ENCODE data around the gene NQO1. TPM values are rescaled to one million over a fixed set of nuclear protein-coding genes. Genes with fewer than 3 reads are reported as not detected.

The NQO1 gene
- total and polyA plus RNA-seq, 2 of the 13 experiments (the other 11 are each of a cell fraction or from before 2014, with no cell fraction given), result 464 to 1,060 TPM

DNA sequence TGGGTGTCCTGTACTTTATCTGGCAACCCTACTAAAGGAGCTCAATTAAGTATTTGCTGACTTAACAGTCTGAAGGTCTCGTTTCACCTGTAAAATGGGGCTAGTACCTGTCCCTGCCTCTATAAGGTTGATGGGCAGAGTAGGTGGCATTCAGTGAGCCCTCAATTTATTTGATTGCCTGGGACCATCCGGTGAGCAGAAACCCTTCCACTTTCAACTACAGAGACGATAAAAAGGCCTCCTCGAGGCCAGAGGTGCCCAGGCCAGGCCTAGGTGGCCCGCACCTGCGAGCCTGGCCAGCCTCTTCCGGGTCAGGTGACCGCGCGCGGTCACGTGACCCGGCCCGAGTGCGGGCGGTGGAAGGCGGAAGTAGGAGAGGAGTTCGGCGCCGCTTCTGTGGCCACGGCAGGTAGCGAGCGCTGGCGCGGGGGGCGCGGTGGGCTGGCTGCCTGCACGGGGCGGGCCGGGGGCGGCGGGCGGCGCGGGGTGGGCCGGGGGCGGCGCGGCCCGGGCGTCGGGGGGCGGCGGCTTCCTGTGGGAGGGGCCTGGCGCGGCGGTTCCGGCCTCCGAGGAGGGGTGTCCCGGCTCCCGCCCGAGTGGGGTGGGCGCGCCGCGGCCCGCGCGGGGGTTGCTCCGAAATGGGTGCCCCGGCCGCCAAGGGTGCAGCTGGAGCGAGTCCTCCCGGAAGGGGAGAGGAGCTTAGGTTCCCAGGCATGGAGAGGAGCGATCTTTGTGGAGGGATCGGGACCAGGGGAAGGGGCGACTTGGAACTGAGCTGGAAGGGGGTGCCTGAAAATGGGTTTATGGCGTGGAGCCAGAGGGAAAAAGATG, 35.8 kb upstream of the NQO1 start, which contains the start of gene WWP2 (continued):
- TF ChIP-seq ZNF773 (CRISPR knock-in tag; IDR thresholded peaks at IDR 0.05; ENCODE audit: borderline replicate concordance), result 0 out of 2 replicates have a peak, but pooled peaks have one; percentile 20
- no peak; the same call in 1 of the 2 replicates for TF ChIP-seq GFI1 (CRISPR knock-in tag; IDR thresholded peaks at IDR 0.05; ENCODE audit: borderline replicate concordance)
- peak; percentile 72 for TF ChIP-seq ZC3H13 (CRISPR knock-in tag; IDR thresholded peaks at IDR 0.05)
- TF ChIP-seq ZNF432 (CRISPR knock-in tag; IDR thresholded peaks at IDR 0.05; ENCODE audit: borderline replicate concordance), result no peak
- TF ChIP-seq, protein P1, sequence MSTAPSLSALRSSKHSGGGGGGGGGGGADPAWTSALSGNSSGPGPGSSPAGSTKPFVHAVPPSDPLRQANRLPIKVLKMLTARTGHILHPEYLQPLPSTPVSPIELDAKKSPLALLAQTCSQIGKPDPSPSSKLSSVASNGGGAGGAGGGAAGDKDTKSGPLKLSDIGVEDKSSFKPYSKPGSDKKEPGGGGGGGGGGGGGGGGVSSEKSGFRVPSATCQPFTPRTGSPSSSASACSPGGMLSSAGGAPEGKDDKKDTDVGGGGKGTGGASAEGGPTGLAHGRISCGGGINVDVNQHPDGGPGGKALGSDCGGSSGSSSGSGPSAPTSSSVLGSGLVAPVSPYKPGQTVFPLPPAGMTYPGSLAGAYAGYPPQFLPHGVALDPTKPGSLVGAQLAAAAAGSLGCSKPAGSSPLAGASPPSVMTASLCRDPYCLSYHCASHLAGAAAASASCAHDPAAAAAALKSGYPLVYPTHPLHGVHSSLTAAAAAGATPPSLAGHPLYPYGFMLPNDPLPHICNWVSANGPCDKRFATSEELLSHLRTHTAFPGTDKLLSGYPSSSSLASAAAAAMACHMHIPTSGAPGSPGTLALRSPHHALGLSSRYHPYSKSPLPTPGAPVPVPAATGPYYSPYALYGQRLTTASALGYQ (CRISPR knock-in tag; IDR thresholded peaks at IDR 0.05), result peak; percentile 45; the same call in 1 of the 2 replicates
- no peak for TF ChIP-seq PPARG (CRISPR knock-in tag; conservative IDR thresholded peaks at IDR 0.05)
- TF ChIP-seq ZNF772 (CRISPR knock-in tag; IDR thresholded peaks at IDR 0.05), result peak; percentile 74; the same call in 1 of the 2 replicates
- TF ChIP-seq, protein P2, sequence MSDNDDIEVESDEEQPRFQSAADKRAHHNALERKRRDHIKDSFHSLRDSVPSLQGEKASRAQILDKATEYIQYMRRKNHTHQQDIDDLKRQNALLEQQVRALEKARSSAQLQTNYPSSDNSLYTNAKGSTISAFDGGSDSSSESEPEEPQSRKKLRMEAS (IDR thresholded peaks at IDR 0.05), result peak; percentile 92
- TF ChIP-seq, protein P3, sequence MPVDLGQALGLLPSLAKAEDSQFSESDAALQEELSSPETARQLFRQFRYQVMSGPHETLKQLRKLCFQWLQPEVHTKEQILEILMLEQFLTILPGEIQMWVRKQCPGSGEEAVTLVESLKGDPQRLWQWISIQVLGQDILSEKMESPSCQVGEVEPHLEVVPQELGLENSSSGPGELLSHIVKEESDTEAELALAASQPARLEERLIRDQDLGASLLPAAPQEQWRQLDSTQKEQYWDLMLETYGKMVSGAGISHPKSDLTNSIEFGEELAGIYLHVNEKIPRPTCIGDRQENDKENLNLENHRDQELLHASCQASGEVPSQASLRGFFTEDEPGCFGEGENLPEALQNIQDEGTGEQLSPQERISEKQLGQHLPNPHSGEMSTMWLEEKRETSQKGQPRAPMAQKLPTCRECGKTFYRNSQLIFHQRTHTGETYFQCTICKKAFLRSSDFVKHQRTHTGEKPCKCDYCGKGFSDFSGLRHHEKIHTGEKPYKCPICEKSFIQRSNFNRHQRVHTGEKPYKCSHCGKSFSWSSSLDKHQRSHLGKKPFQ (CRISPR knock-in tag; IDR thresholded peaks at IDR 0.05; ENCODE audit: insufficient replicate concordance), result no peak
- no peak for TF ChIP-seq WIZ (CRISPR knock-in tag; IDR thresholded peaks at IDR 0.05)
- no peak for TF ChIP-seq IKZF1 (IDR thresholded peaks at IDR 0.05)
- TF ChIP-seq, protein P4, sequence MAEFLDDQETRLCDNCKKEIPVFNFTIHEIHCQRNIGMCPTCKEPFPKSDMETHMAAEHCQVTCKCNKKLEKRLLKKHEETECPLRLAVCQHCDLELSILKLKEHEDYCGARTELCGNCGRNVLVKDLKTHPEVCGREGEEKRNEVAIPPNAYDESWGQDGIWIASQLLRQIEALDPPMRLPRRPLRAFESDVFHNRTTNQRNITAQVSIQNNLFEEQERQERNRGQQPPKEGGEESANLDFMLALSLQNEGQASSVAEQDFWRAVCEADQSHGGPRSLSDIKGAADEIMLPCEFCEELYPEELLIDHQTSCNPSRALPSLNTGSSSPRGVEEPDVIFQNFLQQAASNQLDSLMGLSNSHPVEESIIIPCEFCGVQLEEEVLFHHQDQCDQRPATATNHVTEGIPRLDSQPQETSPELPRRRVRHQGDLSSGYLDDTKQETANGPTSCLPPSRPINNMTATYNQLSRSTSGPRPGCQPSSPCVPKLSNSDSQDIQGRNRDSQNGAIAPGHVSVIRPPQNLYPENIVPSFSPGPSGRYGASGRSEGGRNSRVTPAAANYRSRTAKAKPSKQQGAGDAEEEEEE (CRISPR knock-in tag; IDR thresholded peaks at IDR 0.05; ENCODE audit: borderline replicate concordance), result no peak
- TF ChIP-seq RORA (CRISPR knock-in tag; IDR thresholded peaks at IDR 0.05), result no peak
- peak; percentile 89 for TF ChIP-seq THAP11 (CRISPR knock-in tag; IDR thresholded peaks at IDR 0.05)
- TF ChIP-seq NR1H2 (CRISPR knock-in tag; IDR thresholded peaks at IDR 0.05; ENCODE audit: borderline replicate concordance, low read depth), result no peak
- no peak for TF ChIP-seq FOXP1 (IDR thresholded peaks at IDR 0.05)
- no peak for TF ChIP-seq FOXP1 (CRISPR knock-in tag; IDR thresholded peaks at IDR 0.05)
- TF ChIP-seq, protein P5, sequence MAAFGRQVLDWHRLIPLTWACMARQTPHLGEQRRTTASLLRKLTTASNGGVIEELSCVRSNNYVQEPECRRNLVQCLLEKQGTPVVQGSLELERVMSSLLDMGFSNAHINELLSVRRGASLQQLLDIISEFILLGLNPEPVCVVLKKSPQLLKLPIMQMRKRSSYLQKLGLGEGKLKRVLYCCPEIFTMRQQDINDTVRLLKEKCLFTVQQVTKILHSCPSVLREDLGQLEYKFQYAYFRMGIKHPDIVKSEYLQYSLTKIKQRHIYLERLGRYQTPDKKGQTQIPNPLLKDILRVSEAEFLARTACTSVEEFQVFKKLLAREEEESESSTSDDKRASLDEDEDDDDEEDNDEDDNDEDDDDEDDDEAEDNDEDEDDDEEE (CRISPR knock-in tag; IDR thresholded peaks at IDR 0.05), result no peak; the same call in 1 of the 2 replicates
- TF ChIP-seq ZBTB20 (CRISPR knock-in tag; IDR thresholded peaks at IDR 0.05; ENCODE audit: borderline replicate concordance, low read depth), result peak; percentile 37; the same call in 1 of the 2 replicates
- peak; percentile 84 for TF ChIP-seq KMT2A (CRISPR knock-in tag; IDR thresholded peaks at IDR 0.05)
- TF ChIP-seq, protein P6, sequence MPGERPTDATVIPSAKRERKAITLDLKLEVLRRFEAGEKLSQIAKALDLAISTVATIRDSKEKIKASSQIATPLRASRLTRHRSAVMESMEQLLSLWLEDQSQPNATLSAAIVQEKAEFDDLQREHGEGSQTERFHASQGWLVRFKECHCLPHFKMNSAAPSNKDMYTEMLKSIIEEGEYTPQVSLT (CRISPR knock-in tag; IDR thresholded peaks at IDR 0.05; ENCODE audit: borderline replicate concordance, low read depth), result no peak
- TF ChIP-seq KAT7 (CRISPR knock-in tag; IDR thresholded peaks at IDR 0.05; ENCODE audit: borderline replicate concordance), result 0 out of 2 replicates have a peak, but pooled peaks have one; percentile 45
- TF ChIP-seq TRIM24 (CRISPR knock-in tag; IDR thresholded peaks at IDR 0.05), result no peak
- TF ChIP-seq SALL1 (CRISPR knock-in tag; IDR thresholded peaks at IDR 0.05), result peak; percentile 78; the same call in 1 of the 2 replicates

Measured in HepG2 (cell line).